HG02610 (cell line): ENCODE measurements around the gene STK32A.

ENCODE experiments used
- ATAC-seq: cut with Tn5 transposase; IDR thresholded peaks from one replicate; pipeline ENCODE4 v1.9.1; 2021; ENCODE audit warnings: mild to moderate bottlenecking, moderate library complexity; ENCODE audit not compliant: unreplicated experiment

Gene STK32A

DNA sequence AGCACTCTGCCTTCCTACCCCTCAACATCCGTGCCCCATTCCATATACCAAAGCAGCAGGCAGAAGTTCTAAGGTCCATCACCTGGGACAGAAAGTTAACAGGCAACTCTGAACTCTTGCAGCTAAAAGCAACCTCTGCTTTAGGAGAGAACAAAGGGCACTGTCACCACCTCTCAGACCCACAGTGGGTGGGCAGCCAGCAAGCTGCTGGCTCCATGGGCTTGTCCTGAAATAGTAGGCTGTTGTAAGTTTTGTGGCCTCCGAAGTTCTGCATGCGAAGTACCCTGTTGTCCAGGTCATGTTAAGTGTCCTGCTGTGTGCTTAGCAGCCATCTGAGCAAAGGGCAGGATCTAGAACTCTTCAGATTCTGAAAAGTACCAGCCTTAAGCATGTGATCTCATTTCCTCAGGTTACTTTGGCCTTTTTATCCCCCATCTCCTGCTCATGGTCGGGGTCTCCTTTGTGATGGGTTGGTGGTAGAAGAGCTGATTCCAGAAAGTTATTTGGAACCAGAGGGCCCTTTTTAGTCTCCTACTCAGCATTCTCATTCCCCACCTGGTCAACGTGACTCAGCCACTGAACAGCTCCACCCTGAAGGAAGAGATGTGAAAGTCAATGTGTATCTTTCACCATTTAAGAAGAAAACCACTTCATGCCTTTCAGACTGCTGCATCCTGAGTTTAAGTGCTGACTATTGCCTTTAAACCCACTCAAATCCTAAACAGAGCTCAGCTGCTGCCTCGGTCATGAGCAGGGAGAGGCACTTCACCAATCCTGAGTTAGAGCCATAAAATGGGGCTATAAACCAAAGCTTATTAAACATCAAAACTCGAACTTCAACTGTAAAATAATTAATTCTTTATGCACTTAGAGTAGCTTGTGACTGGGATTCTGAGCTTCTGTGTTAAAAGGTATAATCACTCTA is 153.6 kb downstream of the STK32A start:
- ATAC-seq, result no peak

DNA sequence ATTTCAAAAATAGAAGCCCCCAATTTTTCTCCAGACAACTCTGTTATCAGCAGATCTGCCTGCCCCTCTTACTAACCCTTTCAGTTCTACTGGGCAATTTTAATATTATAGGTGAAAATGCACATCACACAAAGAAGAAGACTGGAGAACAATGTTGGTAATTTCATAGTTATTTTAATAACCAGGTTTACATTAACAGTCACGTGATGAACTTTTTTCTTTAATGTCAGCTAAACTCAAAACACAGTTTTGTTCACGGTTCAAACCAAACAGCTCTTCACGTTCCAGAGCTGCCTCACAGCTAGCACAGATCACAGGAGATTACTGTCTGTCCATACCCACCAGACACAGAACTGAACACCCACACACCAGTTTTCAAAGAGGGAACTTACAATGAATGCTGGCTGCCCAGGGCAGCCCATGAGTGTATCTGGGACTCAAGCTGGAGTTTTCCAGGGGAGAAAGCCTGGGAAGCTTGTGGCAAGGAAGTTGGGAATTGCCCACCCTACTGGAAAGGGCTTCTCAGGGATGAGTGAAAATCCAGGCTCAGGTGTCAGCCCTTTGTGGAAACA is 155.9 kb downstream of the STK32A start:
- ATAC-seq, result no peak

- peak; percentile 94 for ATAC-seq
Observed at GRCh38 chr5:147391781-147392180, 157.0 kb downstream of the STK32A start.

- no peak for ATAC-seq
Observed at GRCh38 chr5:147393874-147394672, 159.2 kb downstream of the STK32A start.

- no peak for ATAC-seq
Observed at GRCh38 chr5:147396070-147396823, 161.4 kb downstream of the STK32A start.

DNA sequence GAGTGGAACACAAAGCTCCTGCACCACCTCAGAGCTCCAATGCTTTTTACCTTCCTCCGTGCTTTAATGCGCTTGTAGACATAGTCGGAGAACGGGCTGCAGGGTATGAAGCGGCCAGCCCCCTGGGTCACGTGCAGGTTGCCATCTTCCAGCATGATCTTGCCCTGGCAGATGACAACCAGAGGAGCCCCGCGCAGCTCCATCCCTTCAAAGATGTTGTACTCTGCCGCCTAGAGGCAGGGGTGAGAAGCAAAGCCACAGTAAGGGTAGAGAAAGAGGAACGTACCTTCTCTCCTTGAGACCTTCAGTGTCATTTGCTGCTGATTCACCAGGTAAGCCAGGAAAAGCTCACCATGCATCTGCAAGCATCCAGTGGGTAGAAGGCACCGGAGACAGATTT is 162.8 kb downstream of the STK32A start:
- no peak for ATAC-seq

DNA sequence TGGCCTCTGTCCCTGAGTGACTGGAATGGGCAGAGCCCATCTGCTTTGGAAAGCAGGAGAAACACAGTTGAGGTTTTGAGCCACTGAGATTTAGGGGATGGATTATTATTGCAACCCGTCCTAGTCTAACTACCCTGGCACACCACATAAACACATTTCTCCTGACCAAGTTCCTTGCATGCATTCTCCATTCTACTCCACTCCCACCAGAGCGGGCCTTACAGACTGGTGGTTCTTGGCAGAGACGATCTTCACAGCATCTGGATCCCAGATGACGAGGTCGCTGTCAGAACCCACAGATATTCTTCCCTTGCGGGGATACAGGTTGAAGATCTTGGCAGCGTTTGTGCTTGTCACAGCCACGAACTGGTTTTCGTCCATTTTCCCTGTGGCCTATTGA is 164.0 kb downstream of the STK32A start:
- no peak for ATAC-seq

- ATAC-seq, result no peak
Observed at GRCh38 chr5:147400126-147400809, 165.4 kb downstream of the STK32A start.

GRCh38 chr5:147400881-147401280 is 166.1 kb downstream of the STK32A start:
- no peak for ATAC-seq

- ATAC-seq, result peak; percentile 93
Observed at GRCh38 chr5:147403651-147404640, 169.1 kb downstream of the STK32A start.

DNA sequence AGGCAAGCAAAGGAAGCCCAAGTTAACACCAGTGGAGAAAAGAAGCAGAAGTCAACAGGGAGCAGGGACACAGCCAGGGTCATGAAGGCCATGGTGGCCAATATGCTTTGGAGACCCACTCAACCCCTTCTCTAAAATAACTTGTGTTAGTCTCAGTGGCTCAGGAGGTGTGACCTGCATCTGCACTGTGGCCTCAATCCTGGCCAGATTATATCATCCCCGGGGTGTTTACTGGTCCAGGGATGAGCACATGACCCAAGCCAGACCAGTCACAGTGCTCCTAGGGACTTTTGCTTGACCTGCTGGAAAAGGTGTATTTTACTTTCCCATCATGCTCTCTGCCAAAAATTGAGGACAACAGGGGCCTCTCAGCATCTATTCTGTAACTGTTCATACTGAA is 169.9 kb downstream of the STK32A start:
- peak; percentile 22 for ATAC-seq

GRCh38 chr5:147406636-147407035 is 171.8 kb downstream of the STK32A start:
- ATAC-seq, result no peak

DNA sequence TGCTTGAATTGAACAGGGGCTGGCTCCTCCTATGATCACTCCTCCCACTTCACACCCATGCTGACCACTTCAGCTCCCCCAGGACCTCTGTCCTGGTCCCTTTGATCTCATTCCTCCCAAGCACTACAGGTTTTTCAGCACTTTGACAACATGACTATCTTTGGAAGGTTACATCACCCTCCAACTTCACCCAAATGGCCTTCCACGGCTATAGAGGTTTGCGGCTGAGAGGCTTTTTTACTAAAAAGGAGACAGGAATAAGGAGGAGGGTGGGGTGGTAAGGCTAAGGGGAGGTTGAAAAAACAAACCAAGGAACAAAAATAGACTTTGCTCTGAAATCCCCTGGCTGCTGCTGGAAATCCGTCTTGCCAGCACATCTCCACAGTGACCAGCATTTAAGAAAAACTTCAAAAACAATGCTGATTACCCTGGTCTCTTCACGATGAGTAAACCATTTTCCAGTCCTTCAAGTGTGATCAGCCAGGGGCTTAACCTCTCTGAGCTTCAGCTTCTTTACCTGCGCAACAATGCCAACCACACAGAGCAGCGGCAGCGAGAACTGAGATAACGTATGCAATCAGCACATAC is 172.4 kb downstream of the STK32A start:
- peak; percentile 21 for ATAC-seq

DNA sequence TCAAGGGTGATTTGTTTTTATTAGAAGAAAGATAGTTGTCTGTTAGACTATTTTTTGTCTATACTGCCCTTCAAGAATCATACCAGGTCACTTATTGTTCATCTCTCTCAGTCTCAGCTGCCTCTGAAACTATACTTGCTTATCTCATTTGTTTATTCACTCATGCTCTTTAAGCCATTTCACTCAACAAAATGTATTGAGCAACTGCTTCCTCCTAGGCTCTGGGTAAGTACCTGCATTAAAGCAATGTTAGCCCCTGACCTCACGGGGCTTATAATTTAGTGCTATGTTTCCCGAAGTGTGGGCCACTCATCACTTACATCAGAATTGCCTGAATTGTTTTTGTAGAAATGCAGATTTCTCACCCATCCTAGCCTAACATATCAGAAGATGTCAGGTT is 174.2 kb downstream of the STK32A start:
- ATAC-seq, result no peak

DNA sequence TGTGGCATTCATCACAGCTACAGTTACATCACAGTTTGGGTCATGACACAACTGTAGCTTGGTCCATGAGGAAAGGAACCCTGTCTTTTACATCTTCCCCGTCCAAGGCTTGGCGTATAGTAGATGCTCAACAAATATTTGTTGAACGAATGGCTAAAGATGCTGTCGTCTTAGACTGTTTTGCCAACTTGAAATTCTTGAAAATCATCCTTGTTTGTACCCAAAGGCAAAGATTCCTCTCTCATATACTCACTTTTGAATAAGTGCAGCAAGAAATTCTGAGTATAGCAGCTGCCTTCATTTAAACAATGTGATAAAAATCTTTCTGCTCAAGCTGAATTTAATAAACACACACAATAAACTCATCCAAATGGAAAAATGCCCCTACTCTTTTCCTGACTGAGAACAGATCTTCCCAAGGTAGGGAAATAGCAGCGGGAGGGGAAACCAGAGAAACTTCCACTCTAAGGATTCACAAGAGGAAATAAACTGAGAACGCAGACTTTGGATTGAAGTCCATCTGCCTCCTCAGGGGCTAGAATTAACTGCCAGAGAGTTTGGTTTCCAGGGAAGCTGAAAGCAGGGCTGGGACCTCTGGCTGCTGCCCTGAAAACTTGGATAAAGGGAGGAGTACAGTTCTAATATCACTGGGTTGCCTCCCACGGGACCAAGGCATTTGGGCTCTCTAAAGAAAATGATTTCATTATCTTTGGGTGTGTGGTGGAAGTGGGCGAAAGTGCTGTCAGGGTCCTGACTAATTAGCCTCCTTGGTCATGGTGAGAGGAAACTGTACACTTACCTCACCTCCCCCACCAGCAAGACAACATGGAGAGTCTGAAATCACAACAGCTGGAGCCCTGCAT is 175.9 kb downstream of the STK32A start:
- no peak for ATAC-seq

- ATAC-seq, result no peak
Observed at GRCh38 chr5:147411359-147412319, 176.8 kb downstream of the STK32A start.

- ATAC-seq, result no peak
Observed at GRCh38 chr5:147412561-147412960, 177.7 kb downstream of the STK32A start.
